COLO829 (cell line): ENCODE data around the gene NUFIP2.
"Not testable (repeated sequence)": the region's sequence is repeated elsewhere in the genome, so short reads cannot be mapped to it uniquely, and the experiment has no call there.

Source experiments
- DNase-seq: peaks from one replicate; pipeline ENCODE4 v3.0.0; 2012; ENCODE audit warnings: low spot score

Gene NUFIP2

DNA sequence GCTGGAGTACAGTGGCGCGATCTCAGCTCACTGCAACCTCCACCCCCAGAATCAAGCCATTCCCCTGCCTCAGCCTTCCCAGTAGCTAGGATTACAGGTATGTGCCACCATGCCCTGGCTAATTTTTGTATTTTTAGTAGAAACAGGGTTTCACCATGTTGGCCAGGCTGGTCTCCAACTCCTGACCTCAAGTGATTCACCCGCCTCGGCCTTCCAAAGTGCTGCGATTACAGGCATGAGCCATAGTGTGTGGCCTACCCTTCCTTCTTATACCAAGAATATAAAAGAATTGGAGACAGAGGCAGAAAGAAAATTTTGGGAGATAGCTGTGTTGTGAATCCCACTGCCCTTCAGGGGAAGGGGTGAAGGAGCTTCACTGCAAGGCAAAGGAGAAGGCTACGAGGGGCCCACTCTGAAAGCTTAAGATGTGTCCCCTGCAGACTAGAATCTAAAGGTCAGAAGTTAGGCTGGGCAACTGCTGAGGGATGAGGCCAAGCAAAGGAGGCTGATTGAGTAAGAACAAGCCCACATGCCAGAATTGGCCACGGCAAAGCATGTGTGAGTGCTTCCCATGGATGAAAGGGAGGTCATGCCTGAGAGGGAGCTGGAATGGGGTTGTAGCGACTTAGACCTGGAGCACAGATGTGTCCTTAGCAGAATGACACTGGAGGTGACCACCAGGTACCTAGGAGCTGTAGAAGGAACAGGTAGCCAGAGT, 55.7 kb downstream of the NUFIP2 start:
- no peak for DNase-seq

DNA sequence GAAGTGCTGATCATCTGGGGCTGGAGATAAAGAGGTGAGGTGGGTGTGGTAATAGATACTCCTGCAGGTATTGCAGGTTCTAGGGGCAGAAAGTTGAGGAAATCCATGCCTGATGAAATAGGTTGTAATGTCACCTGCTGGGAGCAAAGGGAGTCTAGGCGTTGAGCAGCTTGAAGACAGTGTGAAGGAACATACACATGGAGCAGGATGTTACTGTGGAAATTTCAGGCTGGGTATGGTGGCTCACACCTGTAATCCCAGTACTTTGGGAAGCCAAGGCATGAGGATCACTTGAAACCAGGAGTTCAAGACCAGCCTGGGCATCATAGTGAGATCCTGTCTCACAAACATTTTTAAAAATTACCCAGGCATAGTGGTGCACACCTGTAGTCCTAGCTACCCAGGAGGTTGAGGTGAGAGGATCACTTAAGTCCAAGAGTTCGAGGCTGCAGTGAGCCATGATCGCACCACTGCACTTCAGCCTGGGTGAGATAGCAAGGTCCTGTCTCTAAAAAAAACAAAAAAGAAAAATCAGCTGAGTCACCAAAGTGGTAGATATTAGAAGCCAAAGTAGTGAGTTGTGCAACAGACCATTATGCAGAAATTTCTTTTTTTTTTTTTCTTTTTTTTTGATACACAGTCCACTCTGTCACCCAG, 56.3 kb downstream of the NUFIP2 start:
- DNase-seq, result no peak

DNA sequence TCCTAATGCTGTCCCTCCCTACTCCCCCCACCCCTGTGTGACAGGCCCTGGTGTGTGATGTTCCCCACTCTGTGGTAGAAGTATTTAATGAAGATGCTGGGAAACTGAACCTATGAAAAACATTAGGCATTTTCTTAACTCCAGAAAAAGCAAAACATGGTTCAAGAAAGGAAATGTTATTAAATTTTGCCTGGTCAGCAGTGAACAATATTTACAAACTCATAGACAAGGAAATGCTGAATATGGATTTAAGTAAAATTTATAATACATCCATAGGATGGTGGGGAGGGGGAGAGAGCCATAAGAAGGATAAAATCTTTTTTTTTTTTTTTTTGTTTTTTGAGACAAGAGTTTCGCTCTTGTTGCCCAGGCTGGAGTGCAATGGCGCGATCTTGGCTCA, 58.0 kb downstream of the NUFIP2 start:
- DNase-seq, result no peak

DNA sequence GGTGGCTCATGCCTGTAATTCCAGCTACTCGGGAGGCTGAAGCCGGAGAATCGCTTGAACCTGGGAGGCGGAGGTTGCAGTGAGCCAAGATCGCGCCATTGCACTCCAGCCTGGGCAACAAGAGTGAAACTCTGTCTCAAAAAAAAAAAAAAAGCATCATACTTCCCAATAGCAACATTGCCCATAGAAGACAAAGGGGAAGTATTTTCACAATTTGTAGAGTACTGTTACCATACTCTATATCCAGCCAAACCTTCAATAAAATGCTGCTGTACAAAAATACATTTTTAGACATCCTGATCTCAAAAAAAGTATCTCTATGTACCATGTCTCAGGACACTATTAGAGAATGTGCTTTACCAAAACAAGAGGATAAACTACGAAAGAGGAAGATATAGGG, 59.0 kb downstream of the NUFIP2 start:
- DNase-seq, result not testable (repeated sequence)

DNA sequence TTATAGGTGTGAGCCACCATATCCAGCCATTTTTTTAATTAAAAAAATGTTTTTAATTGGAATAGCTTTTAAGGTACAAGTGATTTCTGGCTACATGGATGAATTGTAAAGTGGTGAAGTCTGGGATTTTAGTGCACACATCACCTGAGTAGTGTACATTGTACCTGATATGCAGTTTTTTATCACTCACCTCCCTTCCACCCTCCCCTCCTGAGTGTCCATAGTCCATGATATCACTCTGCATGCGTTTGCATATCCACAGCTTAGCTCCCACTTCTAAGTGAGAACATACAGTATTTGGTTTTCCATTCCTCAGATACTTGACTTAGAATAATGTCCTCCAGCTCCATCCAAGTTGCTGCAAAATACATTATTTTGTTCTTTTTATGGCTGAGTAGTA, 60.6 kb downstream of the NUFIP2 start:
- no peak for DNase-seq

DNA sequence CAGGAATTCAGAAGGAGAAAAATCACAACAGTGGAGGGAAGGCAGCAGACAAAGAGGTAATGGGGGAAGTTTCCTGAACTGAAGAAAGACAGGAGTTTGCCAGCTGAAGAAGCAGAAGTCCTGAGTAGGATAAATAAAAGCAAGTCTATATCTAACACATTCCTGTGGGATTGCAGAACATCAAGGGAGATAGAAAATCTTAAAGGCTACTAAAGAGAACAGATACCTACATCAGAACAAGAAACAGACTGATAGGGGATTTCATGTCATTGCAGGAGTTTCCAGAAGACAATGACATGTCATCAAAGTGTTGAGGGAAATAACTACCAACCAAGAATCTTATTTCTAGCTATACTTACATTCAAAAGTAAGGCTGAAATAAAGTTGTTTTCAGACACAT, 68.6 kb downstream of the NUFIP2 start:
- no peak for DNase-seq

DNA sequence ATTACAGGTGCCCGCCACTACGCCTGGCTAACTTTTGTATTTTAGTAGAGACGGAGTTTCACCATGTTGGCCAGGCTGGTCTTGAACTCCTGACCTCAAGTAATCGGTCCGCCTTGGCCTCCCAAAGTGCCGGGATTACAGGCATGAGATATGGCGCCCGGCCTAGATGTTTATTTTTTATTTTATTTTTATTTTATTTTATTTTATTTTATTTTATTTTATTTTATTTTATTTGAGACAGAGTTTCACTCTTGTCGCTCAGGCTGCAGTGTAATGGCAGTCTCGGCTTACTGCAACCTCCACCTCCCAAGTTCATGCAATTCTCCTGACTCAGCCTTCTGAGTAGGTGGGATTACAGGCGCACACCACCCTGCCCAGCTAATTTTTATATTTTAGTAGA, 72.6 kb downstream of the NUFIP2 start:
- not testable (repeated sequence) for DNase-seq

DNA sequence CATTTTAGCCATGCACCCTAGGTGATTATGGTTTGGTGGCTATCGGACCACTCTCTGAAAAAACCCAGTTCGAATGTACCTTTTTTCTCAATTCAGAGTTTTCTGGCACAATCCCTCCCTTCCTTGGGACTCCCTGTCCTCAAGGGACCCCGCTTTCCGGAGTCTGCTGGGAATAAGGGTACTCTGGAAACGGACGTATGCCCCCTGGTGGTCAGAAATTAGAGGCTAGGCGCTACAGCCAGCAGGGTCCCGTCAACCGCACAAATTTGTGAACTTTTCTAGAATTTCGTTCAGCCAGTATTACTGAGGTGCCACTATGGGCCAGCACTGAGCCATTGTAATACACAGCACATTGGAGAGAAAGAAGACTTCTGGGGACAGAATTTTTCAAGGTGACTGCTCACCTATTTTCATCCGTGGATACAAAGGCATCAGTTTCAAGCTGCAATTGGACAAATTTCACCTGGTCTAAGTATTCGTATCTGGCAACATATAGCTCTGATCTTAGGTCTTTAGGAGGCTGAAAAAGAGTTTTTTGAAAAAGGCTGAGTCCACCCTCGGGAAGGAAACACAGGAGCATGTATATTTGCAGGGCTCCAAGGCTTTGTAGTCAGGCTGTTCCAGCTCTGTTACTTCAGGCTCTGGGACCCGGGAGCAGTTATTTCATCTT, 74.4 kb downstream of the NUFIP2 start:
- DNase-seq, result peak; percentile 85

DNA sequence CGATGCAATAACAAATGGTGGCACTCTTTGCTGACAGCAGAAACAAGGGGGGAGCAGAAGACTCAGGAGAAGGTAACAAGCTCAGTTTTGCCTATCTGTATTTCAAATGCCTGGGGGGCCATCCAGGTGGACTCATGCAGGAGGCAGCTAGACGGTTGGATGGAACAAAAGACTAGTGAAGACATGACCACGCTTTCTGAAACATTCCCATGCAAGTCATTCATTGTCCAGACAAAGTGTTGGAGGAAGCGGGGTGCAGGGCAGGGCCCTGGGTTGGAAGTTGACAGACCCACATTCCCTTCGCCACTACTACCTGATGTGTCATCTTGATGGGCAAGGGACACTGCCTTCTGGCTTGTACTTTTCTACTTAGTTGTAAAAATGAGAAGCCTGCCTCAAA, 77.1 kb downstream of the NUFIP2 start:
- no peak for DNase-seq

DNA sequence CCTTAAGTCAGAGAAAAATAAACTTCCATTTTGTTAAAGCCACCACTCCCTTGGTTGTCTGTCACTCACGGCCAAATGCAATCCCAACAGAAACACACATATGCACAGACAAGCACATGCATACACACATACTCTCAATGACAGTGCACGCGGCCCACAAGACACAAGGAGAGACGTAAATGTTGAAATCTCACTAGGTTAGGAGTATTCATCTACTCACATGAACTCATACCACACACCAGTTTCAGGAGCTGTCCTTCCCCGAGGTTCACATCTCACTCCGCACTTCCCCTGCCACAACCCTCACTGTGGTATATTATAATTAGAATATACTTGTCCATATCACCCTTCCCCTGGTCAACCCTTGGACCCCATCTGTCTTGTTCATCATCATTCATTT, 77.8 kb downstream of the NUFIP2 start:
- no peak for DNase-seq

DNA sequence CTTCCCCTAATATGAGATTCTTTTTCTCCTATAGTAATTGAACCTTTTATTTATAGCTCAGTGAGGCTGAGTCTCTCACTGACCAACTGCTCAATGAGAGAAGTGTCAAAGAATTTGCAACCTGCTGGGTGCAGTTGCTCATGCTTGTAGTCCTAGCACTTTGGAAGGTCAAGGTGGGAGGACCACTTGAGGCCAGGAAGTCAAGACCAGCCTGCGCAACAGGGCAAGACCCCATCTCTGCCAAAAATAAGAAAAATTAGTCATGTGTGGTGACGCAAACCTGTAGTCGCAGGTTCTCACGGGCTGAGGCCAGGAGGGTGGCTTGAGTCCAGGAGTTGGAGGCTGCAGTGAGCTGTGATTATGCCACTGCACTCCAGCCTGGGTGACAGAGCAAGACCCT, 78.2 kb downstream of the NUFIP2 start:
- DNase-seq, result no peak

DNA sequence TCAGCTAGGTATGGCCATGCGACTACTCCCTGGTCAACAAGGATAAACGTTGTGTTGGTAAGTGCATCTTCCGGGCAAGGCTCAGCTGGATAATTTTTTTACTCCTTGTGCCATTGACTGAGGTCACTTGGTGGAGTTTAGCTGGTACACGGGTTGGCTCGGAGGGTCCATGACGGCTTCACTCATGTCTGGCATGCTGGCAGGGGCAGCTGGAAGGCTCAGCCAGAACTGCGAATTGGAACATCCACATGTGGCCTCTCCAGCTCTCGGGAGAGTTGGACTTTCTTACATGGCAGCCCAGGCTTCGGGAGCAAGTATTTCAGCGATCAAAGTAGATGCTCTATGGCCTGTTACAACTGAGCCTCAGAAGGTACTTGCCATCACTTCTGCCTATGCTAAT, 78.8 kb downstream of the NUFIP2 start:
- DNase-seq, result no peak

DNA sequence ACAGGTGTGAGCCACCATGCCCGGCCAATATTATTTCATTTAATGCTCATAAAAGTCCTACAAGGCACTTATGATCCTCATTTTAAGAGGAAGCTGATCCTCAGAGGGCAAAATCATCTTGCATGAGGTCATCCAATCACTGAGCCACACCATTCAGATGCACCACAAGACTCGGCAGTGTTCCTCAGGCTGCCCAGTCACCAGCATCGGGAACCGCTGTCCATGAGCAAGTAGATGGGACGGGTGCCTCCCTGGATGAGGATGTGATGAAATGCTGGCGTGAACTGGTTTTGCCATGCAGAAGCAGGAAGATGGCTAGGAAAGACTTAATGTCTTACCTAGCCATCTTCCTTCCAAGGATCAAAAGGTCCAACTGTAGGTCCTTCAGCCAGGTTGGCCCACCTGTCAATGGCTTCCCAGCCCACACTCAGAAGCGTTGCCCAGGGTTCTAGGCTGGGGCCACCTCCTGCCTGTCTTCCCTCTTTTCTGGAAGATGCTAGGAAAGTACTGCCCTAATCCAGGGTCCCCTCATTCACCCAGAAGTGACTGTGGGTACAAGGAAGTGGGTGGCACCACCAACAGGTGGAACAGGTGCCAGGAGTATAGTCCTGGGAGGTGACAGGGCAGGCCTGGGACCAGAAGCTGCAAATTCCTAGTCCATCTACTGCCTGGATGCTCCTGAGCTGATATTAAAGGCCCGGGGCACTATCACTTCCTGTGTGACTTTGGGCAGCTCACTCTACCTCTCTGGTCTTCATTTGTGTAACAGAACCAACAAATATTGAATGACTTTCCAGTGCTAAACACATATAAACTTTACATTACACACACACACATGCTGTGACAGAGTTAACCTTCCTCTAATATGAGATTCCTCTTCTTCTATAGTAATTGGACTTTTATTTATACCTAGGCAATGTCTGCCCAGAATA, 79.5 kb downstream of the NUFIP2 start:
- no peak for DNase-seq

DNA sequence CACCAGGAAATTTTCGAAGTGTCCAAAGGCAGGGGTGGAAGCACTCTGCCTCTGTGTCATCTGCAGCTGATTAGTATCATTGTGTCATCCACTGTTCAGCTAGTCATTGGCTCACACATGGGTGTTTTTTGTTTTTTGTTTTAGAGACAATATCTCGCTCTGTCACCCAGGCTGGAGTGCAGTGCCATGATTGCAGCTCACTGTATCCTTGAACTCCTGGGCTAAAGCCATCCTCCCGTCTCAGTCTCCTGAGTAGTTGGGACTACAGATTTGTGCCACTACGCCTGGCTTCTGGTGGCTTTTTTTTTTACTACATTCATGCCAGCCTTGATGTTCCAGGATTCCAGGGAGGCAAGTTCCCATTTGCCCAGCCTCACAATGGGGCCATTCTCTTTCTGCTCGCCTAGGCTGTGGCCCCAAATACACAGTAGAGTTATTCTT, 81.2 kb downstream of the NUFIP2 start:
- peak; percentile 66 for DNase-seq

DNA sequence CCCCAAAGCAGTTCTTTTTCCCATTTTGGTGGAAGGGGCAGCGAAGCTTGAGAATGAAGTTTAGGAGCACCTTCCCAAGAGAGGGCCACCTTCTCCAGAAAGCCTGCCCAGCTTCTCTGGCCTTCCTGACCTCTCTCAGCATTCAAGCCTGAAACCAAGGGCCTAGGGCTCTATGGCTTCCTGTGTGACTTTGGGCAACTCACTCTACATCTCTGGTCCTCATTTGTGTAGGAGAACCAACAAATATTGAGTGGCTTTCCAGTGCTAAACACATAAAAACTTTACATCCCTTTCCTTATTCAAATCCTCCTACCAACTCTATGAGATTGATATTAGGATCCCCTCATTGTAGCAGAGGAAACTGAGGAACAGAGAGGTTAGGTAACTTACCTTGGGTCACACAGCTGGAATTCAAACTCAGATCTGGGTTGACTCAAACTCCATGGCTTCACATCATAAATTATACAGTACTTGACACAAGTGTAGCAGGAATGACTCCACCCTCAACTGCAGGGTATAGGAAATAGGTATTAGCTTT, 81.8 kb downstream of the NUFIP2 start:
- no peak for DNase-seq

DNA sequence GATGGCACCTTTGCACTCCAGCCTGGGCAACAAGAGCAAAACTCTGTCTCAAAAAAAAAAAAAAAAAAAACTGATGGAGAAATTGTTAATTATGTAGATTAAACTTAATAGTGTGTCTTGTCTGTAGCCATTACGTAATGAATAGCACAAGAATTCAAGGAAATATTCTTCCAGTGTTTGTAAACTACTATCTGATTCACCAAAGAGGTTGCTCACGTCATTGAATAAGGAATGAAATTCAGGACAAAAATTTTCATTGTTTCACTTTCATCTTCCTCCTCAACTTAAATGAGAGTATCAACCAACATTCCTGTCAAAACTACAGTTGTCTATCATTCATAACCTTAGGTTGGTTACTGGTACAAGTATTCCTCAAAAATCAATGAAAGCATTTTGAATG, 83.1 kb downstream of the NUFIP2 start:
- DNase-seq, result no peak

DNA sequence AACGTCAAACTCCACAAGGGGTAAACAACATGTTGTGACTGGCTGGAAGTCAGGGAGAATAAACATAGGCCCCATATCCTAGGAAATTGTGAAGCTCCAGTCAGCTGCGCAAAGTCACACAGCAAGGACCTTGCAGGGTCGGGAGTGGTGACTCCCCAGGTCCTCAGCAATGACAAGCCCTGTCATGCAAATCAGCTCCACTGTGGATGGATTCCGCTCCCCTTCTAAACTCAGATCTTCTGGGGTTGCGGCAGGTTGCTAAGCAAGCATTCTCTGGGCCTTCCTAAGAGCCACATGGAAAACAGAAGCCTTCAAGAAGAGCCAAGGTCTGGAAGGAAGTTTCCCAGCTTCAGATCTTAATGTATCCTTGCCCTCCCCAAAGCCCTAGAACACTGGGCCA, 84.9 kb downstream of the NUFIP2 start:
- DNase-seq, result no peak

DNA sequence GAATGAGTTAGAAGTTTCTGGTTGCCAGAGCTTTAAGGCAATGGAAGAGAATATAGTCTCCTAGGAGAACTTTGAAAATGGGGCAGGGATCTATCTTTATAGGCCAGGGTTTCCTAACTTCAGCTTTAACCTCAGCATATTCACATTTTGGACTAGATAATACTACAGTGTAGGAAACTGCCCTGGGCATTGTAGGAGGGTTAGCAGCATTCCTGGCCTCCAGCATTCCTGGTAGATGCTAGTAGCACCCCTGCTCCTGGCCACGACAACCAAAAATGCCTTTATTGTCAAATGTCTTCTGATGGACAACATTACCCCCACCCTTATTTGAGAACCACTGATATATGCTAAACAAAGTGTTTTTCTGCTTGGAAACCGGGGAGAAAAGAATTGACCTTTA, 86.0 kb downstream of the NUFIP2 start:
- DNase-seq, result no peak
